Tongue (tissue), 2 donors: ENCODE results near the gene IQCM. TPM values are rescaled to one million over a fixed set of nuclear protein-coding genes. Genes with fewer than 3 reads are reported as not detected.
A peak's percentile ranks its signal among the peaks of the same experiment; 100 is the strongest.

Source experiments
- DNase-seq: peaks from one replicate; pipeline ENCODE4 v3.0.0-alpha.2; 2015
- total RNA-seq: library from RNA; depleted of rRNA; stranded (reverse); fragments of >200 nt; gene quantifications from one replicate; pipeline ENCODE4 v1.2.3, GENCODE V29; 2014

The IQCM gene
- total RNA-seq, 1 donor from 2014 or later, result not detected

GRCh38 chr4:149768477-149768876, 47.2 kb downstream of the IQCM start:
- DNase-seq, result no peak

- no peak for DNase-seq
These were observed 49.5 kb downstream of the IQCM start for GRCh38 chr4:149766135-149766534.

GRCh38 chr4:149765630-149766029, 50.0 kb downstream of the IQCM start:
- no peak for DNase-seq

- no peak for DNase-seq
These were observed 59.7 kb downstream of the IQCM start for GRCh38 chr4:149755969-149756368.

DNA sequence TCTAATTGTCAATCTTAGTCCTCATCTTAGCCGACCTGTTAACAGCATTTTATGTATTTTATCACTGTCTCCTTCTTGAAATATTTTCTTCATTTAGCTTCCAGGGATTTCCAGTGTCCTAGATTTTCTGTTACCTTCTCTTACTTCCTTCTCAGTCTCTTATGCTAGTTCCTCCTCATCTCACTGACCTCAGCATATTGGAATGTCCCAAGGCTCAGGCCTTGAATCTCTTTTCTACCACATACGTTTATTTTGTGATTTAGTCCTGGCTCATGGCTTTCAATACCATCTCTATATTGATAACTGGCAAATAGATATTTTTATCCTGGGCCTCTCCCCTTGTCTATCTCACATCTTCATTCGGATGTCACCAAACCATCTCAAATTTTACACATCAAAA, 61.1 kb downstream of the IQCM start:
- DNase-seq, result no peak

- no peak for DNase-seq
These were observed 62.9 kb downstream of the IQCM start for GRCh38 chr4:149752729-149753128.

- DNase-seq, result no peak
These were observed 64.5 kb downstream of the IQCM start for GRCh38 chr4:149751174-149751573.

- DNase-seq, result no peak
These were observed 65.9 kb downstream of the IQCM start for GRCh38 chr4:149749784-149750183.

DNA sequence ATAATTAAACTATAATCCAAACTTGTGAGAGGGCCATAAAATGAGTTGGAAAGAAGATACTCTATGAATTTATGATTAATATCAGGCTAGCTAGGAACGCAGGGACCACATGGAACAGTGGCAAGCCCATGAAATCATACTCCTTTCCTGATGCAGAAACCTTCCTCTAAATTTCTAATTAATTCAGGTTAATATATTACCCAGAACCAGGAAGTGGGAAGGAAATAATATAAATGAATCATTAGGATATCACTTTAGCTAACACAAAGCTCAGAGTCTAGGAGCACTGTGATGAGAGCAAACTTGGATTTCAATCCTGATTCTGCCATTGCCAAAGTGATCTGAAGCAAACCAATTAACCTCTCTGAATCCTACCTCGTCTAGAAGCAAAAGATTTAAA, 68.0 kb downstream of the IQCM start:
- no peak for DNase-seq

GRCh38 chr4:149746276-149746675, 69.4 kb downstream of the IQCM start:
- no peak for DNase-seq

GRCh38 chr4:149741186-149741831, 74.3 kb downstream of the IQCM start:
- DNase-seq, result no peak

- DNase-seq, result no peak
These were observed 77.5 kb downstream of the IQCM start for GRCh38 chr4:149738156-149738555.

GRCh38 chr4:149735796-149736195, 79.8 kb downstream of the IQCM start:
- DNase-seq, result no peak

DNA sequence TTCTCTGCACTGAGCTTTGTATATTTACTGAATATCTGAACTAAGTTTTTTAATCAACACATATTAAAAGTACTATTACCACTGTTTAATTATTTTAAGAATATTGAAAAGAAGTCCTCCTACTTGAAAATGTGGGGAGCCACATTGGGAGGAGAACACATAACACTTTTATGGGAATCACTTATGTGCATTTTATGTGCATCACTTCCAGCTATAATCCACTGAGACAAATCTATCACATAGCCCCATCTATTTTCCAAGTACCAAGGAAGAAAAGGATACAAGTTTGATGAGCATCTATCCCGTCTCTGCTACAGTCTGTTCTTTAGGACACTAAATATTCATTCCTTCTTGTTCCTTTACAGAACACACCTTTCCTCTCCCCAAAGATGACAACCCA, 87.2 kb downstream of the IQCM start:
- DNase-seq, result no peak

DNA sequence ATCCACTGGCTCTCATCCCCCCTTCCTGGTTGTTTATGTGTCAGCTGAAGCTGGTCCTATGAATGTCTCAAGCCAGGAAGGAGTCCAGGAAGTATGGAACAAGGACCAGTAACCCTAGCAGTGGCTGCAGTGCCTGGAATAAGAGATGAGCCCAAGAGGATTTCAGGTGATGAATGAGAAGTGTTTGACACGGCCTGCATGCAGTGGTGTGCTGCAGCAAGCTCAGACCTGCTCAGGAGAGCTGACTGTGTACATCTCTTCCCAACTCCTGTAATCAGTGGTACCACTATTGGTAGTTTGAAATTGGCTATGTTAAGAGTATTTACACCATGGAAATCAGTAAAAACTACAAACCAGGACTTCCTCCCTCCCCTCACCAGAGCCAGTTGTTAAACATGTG, 88.0 kb downstream of the IQCM start:
- DNase-seq, result no peak

DNA sequence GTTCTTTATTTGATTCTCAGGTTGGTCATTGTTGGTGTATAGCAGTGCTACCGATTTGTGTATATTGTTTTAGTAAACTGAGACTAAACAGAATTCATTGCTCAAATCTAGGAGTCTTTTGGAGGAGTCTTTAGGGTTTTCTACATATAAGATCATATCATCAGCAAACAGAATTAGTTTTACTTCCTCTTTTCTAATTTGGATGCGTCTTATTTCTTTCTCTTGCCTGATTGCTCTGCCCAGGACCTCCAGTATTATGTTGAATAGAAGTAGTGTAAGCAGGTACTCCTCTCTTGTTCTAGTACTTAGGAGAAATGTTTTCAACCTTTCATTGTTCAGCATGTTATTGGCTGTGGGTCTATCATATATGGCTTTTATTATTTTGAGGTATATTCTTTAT, 92.6 kb downstream of the IQCM start:
- DNase-seq, result no peak

DNA sequence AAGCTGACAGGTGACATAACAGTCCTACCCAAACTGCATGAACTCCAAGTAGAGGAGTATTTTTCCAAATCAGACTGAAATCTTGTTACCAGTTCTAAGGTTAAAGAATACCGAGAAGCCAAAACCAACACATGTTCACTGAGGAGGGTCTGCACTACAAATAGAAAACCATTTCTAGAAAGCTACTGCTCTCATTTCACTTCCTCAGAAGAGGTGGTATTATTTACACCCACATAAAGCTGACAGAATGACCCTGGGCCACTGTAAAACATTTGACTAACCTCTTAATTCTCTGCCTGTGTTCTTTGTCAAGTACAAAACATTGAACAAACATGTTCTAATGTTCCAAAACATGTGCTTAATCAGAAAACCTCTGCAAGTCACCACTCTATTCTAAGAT, 95.8 kb downstream of the IQCM start:
- DNase-seq, result no peak

DNA sequence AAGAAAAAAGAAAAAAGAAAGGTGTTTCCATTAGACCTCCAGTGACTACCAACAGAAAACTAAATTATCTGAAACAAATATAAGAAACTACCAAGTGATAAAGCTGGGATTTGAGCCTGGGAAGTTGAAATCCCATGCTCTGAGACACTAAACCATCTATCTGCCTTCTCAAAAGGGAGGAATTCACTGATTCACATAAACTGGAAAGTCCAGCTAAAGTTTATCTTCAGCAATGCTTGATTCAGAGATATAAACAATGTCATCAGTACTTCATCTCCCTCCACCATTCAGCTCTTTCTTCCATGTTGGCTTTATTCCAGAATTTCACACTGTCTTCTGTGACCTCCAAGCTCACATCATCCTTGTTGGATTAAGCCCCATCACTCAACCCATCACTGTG, 96.3 kb downstream of the IQCM start:
- DNase-seq, result no peak

DNA sequence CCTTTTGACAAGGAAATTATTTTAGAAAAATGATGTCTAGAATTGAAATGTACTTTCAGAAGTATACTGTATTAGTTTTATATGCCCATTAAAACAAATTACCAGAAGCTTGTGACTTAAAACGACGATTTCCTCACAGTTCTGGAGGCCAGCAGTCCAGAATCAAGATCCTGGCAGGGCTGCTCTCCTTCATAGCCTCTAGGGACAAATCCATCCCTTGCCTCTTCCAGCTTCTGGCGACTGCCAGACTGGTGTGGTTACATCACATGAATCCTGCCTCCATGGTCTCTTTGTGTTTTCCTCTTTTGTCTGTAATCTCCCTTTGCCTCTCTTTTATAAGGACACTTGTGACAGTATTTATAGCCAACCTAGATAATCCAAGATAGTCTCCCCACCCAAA, 97.1 kb downstream of the IQCM start:
- no peak for DNase-seq

GRCh38 chr4:149716728-149717127, 98.9 kb downstream of the IQCM start:
- no peak for DNase-seq

DNA sequence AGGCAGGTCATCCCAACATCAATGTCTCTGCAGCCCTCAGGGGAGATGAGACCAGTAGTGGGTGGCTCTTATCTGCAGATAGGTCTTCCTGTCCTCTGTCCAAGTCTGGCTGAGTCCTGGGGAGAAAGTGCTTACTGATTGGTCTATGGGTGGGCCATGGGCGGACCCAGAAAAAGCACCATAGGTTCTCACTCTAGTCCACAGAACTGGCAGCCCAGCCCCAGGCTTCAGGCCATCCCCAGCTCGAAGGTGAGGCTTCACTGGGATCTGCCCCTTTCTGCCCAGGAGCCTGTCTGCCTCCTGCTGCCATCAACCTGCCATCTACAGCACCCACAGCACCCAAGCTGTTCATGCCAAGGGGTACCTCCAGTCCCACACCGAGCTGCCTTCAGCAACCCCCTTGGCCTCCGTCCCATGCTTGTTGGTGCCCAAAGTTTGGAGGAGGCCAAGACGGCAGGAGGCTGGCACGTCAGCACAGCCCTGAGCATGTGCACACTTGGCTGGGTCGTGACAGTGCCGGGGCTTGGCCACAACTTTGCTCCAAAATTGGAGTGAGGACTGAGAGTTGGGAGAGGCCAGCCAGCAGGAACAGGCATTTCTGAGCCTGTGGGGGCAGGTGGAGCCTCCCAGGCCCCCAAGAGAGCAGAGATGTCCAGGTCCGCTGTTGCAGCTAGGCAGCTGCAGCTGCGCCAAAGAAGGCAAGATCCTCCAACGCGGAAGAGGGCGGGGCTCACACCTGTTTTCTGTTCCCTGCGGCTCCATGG, 99.6 kb downstream of the IQCM start:
- no peak for DNase-seq

DNA sequence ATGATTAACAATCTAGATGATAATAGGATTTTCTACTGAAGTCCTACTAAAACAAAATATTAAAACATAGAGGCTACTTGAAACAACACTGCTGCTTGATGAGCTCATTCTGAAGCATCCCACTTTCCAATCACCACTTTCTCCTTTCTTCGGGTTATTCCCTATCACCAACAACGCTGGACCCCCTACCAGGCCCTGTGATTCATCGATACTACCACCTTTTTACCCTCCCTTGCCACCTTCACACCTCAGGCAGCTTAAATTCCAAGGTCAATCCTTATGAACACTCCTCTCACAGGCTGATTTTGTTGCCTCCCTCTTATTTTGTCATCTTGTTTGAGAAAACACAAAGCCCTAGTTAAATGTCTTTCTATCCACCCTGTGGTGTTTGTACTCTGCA, 102.6 kb downstream of the IQCM start:
- no peak for DNase-seq

DNA sequence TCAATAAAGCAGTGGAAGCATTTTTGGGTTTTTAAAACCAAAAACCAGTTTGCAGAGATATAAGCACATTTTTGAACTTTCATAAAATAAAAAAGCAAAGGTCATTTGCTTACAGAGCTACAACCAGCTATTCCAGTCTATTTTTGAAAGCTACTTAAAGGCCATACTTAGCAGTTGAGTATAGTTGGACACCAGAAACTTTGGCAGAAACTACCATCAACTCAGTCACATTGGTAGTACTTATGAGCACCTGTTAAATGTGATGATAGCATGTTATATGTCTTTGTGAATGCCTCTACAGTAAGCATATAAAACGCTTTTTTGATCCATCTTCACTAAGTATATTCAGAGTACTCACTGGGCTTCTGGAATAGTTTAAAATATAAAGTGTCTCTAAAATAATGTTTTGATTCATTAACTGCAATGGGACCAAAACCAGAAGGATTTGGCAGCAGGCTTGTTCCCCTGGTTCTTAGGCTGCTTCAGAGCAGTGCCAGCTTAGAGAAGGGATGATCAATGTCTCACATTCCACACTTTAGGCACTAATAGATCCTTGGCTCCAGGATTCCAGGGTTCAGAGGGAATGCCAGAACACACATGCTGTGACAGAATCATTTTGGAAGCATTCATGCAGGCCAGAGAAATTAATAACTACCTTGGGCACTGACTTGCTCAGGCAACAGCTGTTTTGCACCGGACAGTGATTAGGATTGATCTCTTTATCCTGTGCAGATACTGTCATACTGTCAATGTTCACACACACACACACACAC, 103.9 kb downstream of the IQCM start:
- peak; percentile 24 for DNase-seq
